GM21528 (cell line): Measurements from ENCODE around the gene LRRC2.

Experiments
- ATAC-seq: cut with Tn5 transposase; IDR thresholded peaks from one replicate; pipeline ENCODE4 v1.9.1; 2021; ENCODE audit warnings: mild to moderate bottlenecking, moderate library complexity; ENCODE audit not compliant: unreplicated experiment, low FRiP score

Gene LRRC2

GRCh38 chr3:46483825-46484224, 82.3 kb downstream of the LRRC2 start:
- no peak for ATAC-seq

DNA sequence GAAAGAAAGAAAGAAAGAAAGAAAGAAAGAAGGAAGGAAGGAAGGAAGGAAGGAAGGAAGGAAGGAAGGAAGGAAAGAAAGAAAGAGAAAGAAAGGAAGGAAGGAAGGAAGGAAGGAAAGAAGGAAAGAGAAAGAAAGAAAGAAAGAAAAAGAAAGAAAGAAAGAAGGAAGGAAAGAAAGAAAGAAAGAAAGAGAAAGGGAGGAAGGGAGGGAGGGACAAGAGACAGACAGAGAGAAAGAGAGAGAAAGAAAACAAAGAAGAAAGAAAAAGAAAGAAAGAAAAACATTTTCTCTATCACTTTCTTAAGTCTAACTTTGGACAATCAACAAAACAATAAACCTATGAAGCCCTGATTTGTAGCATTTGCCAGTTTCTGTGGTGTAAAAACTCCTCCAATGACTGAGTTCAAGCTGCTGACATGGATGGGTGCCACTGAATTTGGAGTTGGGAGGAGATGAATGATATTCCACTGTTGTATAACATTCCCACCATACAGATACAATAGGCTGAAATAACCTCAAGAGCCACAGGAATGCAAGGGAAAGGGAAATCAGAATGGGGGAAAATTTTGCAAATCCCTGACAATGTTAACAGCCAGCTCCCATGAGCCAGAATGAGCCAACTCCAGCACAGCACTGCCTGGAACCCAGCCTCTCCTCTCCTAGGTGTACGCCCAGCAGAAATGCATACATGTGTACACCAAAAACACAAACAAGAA, 83.3 kb downstream of the LRRC2 start:
- ATAC-seq = no peak

DNA sequence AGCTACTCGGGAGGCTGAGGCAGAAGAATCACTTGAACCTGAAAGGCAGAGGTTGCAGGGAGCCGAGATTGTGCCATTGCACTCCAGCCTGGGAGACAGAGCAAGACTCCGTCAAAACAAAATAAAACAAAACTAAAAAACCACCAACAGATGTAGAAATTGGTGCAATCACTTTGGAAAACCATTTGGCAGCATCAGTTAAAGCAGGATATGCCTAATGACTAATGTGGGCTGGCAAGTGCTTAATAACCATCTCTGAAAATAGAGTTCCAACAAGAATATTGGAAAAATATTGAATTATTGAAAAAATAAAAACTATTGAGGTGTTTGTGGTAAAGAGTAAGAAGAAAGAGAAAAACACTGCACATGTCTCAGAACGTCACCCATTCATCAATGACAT, 84.5 kb downstream of the LRRC2 start:
- no peak for ATAC-seq

GRCh38 chr3:46480491-46481195, 85.5 kb downstream of the LRRC2 start:
- ATAC-seq = no peak

DNA sequence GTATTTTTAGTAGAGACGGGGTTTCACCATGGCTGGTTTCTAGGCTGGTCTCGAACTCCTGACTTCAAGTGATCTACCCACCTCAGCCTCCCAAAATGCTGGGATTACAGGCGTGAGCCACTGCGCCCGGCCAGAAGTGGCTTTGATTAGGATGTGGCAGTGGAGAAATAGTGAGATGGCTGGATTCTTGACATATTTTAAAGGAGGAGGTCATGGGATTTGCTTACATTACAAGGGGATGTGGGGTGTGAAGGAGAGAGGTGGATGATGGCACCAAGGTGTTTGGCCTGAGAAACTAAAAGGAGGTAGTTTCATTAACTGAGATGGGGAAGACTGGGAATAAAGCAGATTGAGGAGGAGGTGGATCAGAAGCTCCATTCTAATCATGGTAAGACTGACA, 86.4 kb downstream of the LRRC2 start:
- no peak for ATAC-seq

DNA sequence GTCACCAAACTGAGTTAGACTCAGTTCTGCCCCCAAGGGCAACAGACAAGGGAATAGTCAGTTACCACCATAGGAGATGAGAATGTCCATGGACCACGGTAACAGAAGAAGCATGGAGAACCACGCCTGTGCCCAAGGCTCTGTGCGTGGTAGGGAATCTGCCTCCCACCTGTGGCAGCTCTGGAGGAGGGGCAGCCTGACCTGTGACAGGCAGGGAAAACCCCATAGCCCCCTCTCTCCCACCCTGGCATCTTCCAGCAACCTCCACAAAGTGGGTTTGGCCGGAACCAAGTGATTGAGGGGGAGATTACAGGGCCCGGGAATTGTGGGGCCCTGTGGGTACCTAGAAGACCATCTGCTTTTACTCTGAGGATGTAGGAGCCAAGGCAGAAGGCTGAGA, 87.1 kb downstream of the LRRC2 start:
- ATAC-seq = no peak

GRCh38 chr3:46478341-46478740, 87.8 kb downstream of the LRRC2 start:
- no peak for ATAC-seq

- ATAC-seq = no peak
Observed at GRCh38 chr3:46477756-46478155, 88.3 kb downstream of the LRRC2 start.

DNA sequence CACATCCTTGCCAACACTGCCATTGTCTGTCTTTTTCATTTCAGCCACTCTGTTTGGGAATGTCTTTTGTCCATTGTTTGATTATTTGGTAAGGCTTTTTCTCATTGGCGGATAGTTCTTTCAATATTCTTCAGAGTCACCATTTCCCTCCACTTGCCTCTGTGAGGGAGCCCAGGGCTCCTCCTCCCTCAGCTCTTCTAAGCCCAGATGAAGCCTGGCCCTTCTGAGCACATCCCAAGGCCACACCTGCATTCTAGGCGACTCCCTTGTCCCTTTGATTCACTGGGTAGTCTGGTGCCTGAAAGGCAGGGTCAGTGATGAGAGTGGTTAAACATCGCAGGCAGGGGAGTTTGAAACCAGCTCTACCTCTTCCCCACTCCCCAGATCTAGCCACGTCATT, 89.0 kb downstream of the LRRC2 start:
- no peak for ATAC-seq

GRCh38 chr3:46472736-46473135, 93.4 kb downstream of the LRRC2 start:
- ATAC-seq = no peak

DNA sequence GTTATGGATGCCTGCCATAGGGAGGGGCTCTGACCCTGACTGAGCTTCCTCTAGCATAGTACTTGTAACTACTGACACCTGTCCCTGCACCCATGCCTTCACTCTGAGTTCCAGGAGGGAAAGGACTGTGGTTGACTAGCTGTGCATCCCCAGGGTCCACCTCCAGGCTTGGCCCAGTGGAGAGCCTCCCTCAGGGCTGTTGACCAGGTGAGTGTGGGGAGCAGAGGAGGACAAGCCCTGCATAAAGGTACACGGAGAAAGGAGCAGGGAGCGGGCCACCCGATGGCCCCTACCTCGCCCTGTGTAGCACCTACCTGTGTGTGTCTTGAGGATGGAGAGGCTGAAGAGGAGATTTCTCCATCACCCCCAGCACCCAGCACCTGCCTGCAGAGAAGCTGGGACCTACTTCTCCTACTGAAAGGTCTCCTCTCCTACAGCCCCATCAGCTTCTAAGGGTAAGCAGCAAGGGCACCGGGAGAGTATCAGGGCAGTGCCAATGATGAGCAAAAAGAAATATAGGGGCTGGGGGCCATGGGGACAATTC, 94.7 kb downstream of the LRRC2 start:
- ATAC-seq = no peak

- ATAC-seq = no peak
Observed at GRCh38 chr3:46470831-46471230, 95.3 kb downstream of the LRRC2 start.

DNA sequence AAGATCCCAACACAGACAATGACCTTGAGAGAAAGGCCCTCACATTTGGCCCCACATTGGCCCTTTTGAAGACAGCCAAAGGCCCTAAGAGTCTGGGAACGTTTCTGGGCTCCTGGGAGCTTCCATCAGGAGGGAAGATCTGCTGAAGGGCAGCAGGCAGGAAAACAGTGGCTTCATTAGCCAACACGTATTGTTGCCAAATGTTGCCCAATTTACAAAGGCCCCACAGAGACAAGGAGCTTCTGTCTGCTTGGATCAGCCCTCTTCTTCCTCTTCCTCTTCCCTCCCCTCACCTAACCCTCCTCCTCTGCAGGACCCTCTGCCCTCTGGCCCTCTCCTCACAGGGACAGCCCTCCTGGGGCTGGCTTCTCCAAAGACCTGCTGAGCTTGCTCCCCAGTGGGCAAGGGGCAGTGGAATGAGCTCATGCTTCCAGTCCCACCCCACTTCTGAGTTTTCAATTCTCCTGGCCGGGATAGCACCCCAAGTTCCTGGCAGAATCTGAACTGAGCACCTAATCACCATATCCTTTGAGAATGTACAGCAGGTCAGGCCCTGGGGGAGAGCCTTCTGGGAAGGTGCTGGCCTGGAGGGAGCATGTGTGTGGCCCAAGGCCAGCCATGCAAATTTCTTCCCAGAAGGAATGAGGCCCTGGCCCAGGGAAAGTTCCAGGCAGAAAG, 96.3 kb downstream of the LRRC2 start:
- ATAC-seq = no peak

GRCh38 chr3:46468753-46469600, 97.1 kb downstream of the LRRC2 start:
- no peak for ATAC-seq

DNA sequence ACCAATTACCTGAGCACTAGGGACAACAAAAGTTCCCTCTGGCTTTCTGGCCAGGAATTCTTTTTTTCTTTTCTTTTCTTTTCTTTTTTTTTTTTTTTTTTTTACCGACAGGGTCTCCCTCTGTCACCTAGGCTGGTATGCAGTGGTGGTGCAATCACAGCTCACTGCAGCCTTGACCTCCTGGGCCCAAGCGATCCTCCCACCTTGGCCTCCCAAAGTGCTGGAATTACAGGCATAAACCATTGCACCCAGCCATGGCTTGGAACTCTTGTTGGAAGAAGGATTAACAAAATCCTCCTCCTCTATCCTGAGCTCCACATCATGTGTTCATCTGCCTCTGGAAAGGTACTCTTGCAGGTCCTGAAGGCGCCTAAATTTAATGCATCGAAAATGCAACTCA, 98.5 kb downstream of the LRRC2 start:
- ATAC-seq = no peak

- ATAC-seq = no peak
Observed at GRCh38 chr3:46466871-46467403, 99.2 kb downstream of the LRRC2 start.

DNA sequence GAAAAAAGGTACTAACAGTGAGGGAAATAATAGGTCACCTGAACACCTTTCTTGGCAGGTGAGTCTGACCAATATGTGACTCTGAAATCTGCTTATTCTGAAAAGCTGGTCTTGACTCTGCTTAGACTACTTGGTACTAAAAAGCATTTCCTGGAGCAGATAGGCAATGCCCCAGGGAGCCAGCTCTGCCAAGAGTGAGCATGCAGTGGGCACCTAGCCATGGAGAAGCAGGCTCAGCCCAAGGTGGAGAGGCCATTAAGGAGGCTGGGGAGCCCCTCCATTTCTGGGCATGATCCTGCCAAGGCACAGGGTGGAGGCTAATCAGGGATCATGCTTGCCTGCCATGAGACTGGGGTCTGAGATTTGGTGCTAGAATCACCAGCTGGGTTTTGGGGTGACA, 99.8 kb downstream of the LRRC2 start:
- no peak for ATAC-seq
